CD4-positive, alpha-beta T cell (primary cell): Measurements from ENCODE around the gene AKAP7. TPM values are rescaled to one million over a fixed set of nuclear protein-coding genes. Genes with fewer than 3 reads are reported as not detected.

Source experiments
- ATAC-seq: fragments of 200-7000 bp; cut with Tn5 transposase; one replicate; pipeline ENCODE4 v1.10.0; 2022; ENCODE audit warnings: mild to moderate bottlenecking; ENCODE audit not compliant: poor library complexity
- CTCF ChIA-PET: fragments of 350-600 bp; sonication (Branson Sonifier 250); formaldehyde crosslinking; loops from one replicate; lab custom pipeline; 2021; ENCODE audit warnings: antibody characterized with exemption, inconsistent platforms; lab: Charles Lee
- POLR2A ChIA-PET: fragments of 350-600 bp; sonication (Branson Sonifier 250); formaldehyde crosslinking; loops from one replicate; lab custom pipeline; 2021; ENCODE audit warnings: antibody characterized with exemption, inconsistent platforms; lab: Charles Lee
- DNase-seq, 14 experiments: peaks; one replicate each; pipeline ENCODE4 v3.0.0-alpha.2; 2013 to 2020; ENCODE audit warnings: mixed read lengths in 2 of 14
- H3K27ac ChIP-seq, 2 donors: one replicate each; pipeline versions ENCODE4 v1.5.1 to v1.7.0; 2013; ENCODE audit warnings: low read length in 2 of 2, low read depth in 1 of 2, mild to moderate bottlenecking in 1 of 2
- H3K27me3 ChIP-seq, 2 experiments: 1 replicate in 1 of 2; 2 replicates in 1 of 2; pipeline versions ENCODE4 v1.6.1 to v1.7.0; 2013; ENCODE audit warnings: low read length in 2 of 2, control low read depth in 1 of 2, mild to moderate bottlenecking in 1 of 2, moderate library complexity in 1 of 2; ENCODE audit not compliant: insufficient read depth in 2 of 2, control insufficient read depth in 1 of 2
- H3K36me3 ChIP-seq: one replicate; pipeline ENCODE4 v1.6.1; 2013; ENCODE audit warnings: low read length, control low read depth; ENCODE audit not compliant: insufficient read depth
- H3K4me1 ChIP-seq: one replicate; pipeline ENCODE4 v1.6.1; 2013; ENCODE audit warnings: low read length, control low read depth; ENCODE audit not compliant: insufficient read depth
- H3K4me3 ChIP-seq: one replicate; pipeline ENCODE4 v1.5.1; 2013; ENCODE audit warnings: mild to moderate bottlenecking, low read length, moderate library complexity
- H3K9me3 ChIP-seq, 2 experiments: 1 replicate in 1 of 2; 2 replicates in 1 of 2; pipeline versions ENCODE4 v1.6.1 to v1.7.0; 2013; ENCODE audit warnings: low read length in 2 of 2, mild to moderate bottlenecking in 2 of 2, control low read depth in 1 of 2, moderate library complexity in 1 of 2; ENCODE audit not compliant: control insufficient read depth in 1 of 2, insufficient read depth in 1 of 2
- H3K27ac Mint-ChIP-seq: one replicate; pipeline ENCODE4 v1.8.0; 2020; ENCODE audit warnings: mixed read lengths
- H3K27me3 Mint-ChIP-seq: one replicate; pipeline ENCODE4 v1.8.0; 2021; ENCODE audit warnings: mixed read lengths
- H3K36me3 Mint-ChIP-seq: one replicate; pipeline ENCODE4 v1.8.0; 2021; ENCODE audit warnings: low read depth, mixed read lengths
- H3K4me1 Mint-ChIP-seq: one replicate; pipeline ENCODE4 v1.8.0; 2021; ENCODE audit warnings: low read depth, mixed read lengths
- H3K4me3 Mint-ChIP-seq: one replicate; pipeline ENCODE4 v1.8.0; 2020; ENCODE audit warnings: mild to moderate bottlenecking, mixed read lengths
- H3K9me3 Mint-ChIP-seq: one replicate; pipeline ENCODE4 v1.8.0; 2020; ENCODE audit warnings: mixed read lengths
- CTCF ChIP-seq: fragments of 200-600 bp; IDR thresholded peaks from one replicate; pipeline ENCODE4 v1.8.0; 2022; ENCODE audit warnings: antibody characterized with exemption, mild to moderate bottlenecking
- intact Hi-C, 2 experiments: fragments of 100-400 bp; cut with DNase I in 1 of 2; cut with micrococcal nuclease in 1 of 2; formaldehyde crosslinking; loops; one replicate each; pipeline versions ENCODE4 v1.15.1 to v1.9.0; 2023 to 2025; cut with DNase I, micrococcal nuclease
- total RNA-seq, 174 experiments: library from RNA in 2 of 174; stranded (reverse) in 2 of 174; gene quantifications; one replicate each; pipeline ENCODE4 v1.2.3 and lab custom pipeline; 2021 to 2026

Gene AKAP7
- total RNA-seq, 2 experiments from 2014 or later = 9.1 to 12.2 TPM

- CTCF ChIA-PET = no interaction called here
- intact Hi-C loops = no loop called here
- H3K27ac ChIP-seq = no peak overlapping the region
- DNase-seq (no peak), ATAC-seq (no peak)
- H3K4me1 ChIP-seq = no peaks in the 10 kb centered on the region
- H3K27me3 ChIP-seq = peaks cover 0 to 5% of the 10 kb centered on the region in 2 experiments
- no peaks in the 10 kb centered on the region for H3K36me3 Mint-ChIP-seq
- H3K27me3 Mint-ChIP-seq = peaks cover 9% of the 10 kb centered on the region
- no peaks in the 10 kb centered on the region for H3K4me1 Mint-ChIP-seq
- no peaks in the 10 kb centered on the region for H3K36me3 ChIP-seq
- POLR2A ChIA-PET = no interaction called here
- H3K27ac Mint-ChIP-seq = no peak overlapping the region
- no peak for TF ChIP-seq CTCF
- H3K9me3 Mint-ChIP-seq = no peaks in the 10 kb centered on the region
- H3K4me3 ChIP-seq = no peak overlapping the region
- no peaks in the 10 kb centered on the region for H3K9me3 ChIP-seq
- H3K4me3 Mint-ChIP-seq = no peak overlapping the region
Measured at GRCh38 chr6:131124336-131125071, 10.8 kb upstream of the AKAP7 start.

GRCh38 chr6:131125431-131125830, 9.8 kb upstream of the AKAP7 start:
- H3K27me3 ChIP-seq = peaks cover 0 to 5% of the 10 kb centered on the region in 2 experiments
- Mint-ChIP-seq H3K36me3 (no peaks in the 10 kb centered on the region), H3K27me3 (peaks cover 12% of the 10 kb centered on the region), H3K27ac (no peak overlapping the region), H3K4me1 (no peaks in the 10 kb centered on the region), H3K9me3 (no peaks in the 10 kb centered on the region), H3K4me3 (no peak overlapping the region)
- H3K36me3 ChIP-seq = no peaks in the 10 kb centered on the region
- intact Hi-C loops = no loop called here
- no peak for TF ChIP-seq CTCF
- no peak overlapping the region for H3K27ac ChIP-seq
- CTCF ChIA-PET = no interaction called here
- POLR2A ChIA-PET = no interaction called here
- H3K9me3 ChIP-seq = no peaks in the 10 kb centered on the region
- no peak for DNase-seq
- H3K4me3 ChIP-seq = no peak overlapping the region
- no peaks in the 10 kb centered on the region for H3K4me1 ChIP-seq
- no peak for ATAC-seq

DNA sequence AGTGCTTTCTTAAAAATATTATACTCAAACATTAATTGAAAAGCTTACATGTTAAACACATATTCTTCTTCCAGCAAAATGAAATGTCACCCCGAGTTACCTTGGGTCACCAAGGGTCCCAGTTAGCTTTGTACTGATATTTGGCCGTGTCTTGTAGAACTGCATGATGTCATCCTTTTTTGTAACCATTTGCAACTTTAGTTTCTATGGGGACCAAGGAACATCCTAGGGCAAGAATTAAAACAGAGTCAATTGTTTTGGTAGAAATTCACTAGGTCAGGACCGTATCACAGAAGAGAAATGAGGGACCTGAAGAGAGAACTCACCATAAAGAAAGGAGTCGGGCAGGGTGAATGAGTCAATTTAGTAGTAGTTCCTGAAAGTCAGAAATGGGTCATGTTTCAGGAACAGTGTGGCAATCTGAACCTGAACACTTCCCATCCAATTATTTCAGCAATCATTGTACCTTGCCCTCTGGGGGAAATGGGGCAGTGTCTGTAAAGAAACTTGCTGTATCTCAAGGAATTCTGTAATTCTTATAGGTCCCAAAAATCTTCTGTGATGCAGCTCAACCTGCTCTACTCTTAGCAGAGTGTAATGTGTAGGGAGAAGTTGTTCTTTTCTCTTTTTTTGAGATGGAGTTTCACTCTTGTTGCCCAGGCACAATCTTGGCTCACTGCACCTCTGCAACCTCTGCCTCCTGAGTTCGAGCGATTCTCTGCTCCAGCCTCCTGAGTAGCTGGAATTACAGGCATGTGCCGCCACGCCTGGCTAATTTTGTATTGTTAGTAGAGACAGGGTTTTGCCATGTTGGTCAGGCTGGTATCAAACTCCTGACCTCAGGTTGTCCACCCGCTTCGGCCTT, 5.3 kb upstream of the AKAP7 start:
- no peak overlapping the region for H3K27ac ChIP-seq
- Mint-ChIP-seq H3K4me3 (no peak overlapping the region), H3K9me3 (no peaks in the 10 kb centered on the region), H3K27ac (no peak overlapping the region), H3K36me3 (no peaks in the 10 kb centered on the region), H3K4me1 (peaks cover 11% of the 10 kb centered on the region), H3K27me3 (peaks cover 12% of the 10 kb centered on the region)
- TF ChIP-seq CTCF = no peak
- CTCF ChIA-PET = interaction anchor here (0.7 kb wide), 1 partner anchor 9 kb away, joined by 3 read pairs; no protein-coding TSS in a partner anchor
- no peak for DNase-seq
- H3K36me3 ChIP-seq = no peaks in the 10 kb centered on the region
- H3K4me1 ChIP-seq = peaks cover 4% of the 10 kb centered on the region
- no peaks in the 10 kb centered on the region for H3K9me3 ChIP-seq
- H3K27me3 ChIP-seq = peaks cover 0 to 5% of the 10 kb centered on the region in 2 experiments
- no peak overlapping the region for H3K4me3 ChIP-seq
- no peak for ATAC-seq
- POLR2A ChIA-PET = no interaction called here
- intact Hi-C loops = no loop called here
